ENCODE data around the gene ACSM6.

DNA sequence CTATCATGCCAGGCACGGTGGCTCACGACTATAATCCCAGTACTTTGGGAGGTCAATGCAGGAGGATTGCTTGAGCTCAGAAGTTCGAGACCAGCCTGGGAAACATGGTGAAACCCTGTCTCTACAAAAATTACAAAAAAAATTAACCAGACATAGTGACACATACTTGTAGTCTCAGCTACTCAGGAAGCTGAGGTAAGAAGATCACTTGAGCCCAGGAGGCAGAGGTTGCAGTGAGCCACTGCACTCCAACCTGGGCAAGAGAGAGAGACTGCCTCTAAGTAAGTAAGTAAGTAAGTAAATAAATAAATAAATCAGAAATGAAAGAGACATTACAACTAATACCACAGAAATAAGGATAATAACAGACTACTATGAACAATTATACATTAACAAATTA lies 60.6 kb downstream of the ACSM6 start:
- TF ChIP-seq POLR2AphosphoS5 (IDR thresholded peaks at IDR 0.05; ENCODE audit: low read depth, low read length) (no peak), TAF1 (IDR thresholded peaks at IDR 0.05; ENCODE audit: borderline replicate concordance, insufficient read depth, low read length) (no peak), SIN3A (IDR thresholded peaks at IDR 0.05; ENCODE audit: borderline replicate concordance, insufficient read depth, low read length) (no peak)
- TF ChIP-seq, protein P1, sequence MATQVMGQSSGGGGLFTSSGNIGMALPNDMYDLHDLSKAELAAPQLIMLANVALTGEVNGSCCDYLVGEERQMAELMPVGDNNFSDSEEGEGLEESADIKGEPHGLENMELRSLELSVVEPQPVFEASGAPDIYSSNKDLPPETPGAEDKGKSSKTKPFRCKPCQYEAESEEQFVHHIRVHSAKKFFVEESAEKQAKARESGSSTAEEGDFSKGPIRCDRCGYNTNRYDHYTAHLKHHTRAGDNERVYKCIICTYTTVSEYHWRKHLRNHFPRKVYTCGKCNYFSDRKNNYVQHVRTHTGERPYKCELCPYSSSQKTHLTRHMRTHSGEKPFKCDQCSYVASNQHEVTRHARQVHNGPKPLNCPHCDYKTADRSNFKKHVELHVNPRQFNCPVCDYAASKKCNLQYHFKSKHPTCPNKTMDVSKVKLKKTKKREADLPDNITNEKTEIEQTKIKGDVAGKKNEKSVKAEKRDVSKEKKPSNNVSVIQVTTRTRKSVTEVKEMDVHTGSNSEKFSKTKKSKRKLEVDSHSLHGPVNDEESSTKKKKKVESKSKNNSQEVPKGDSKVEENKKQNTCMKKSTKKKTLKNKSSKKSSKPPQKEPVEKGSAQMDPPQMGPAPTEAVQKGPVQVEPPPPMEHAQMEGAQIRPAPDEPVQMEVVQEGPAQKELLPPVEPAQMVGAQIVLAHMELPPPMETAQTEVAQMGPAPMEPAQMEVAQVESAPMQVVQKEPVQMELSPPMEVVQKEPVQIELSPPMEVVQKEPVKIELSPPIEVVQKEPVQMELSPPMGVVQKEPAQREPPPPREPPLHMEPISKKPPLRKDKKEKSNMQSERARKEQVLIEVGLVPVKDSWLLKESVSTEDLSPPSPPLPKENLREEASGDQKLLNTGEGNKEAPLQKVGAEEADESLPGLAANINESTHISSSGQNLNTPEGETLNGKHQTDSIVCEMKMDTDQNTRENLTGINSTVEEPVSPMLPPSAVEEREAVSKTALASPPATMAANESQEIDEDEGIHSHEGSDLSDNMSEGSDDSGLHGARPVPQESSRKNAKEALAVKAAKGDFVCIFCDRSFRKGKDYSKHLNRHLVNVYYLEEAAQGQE (IDR thresholded peaks at IDR 0.05; ENCODE audit: insufficient read depth in 1 of 2, low read depth in 2 of 2, low read length in 2 of 2): no peak
